ENCODE measurements around the gene COG4. TPM values are rescaled to one million over a fixed set of nuclear protein-coding genes. Genes with fewer than 3 reads are reported as not detected.
"Not testable (repeated sequence)": the region's sequence is repeated elsewhere in the genome, so short reads cannot be mapped to it uniquely, and the experiment has no call there.

COG4 gene
- total RNA-seq, 1 experiment from 2014 or later, result 46.2 TPM

DNA sequence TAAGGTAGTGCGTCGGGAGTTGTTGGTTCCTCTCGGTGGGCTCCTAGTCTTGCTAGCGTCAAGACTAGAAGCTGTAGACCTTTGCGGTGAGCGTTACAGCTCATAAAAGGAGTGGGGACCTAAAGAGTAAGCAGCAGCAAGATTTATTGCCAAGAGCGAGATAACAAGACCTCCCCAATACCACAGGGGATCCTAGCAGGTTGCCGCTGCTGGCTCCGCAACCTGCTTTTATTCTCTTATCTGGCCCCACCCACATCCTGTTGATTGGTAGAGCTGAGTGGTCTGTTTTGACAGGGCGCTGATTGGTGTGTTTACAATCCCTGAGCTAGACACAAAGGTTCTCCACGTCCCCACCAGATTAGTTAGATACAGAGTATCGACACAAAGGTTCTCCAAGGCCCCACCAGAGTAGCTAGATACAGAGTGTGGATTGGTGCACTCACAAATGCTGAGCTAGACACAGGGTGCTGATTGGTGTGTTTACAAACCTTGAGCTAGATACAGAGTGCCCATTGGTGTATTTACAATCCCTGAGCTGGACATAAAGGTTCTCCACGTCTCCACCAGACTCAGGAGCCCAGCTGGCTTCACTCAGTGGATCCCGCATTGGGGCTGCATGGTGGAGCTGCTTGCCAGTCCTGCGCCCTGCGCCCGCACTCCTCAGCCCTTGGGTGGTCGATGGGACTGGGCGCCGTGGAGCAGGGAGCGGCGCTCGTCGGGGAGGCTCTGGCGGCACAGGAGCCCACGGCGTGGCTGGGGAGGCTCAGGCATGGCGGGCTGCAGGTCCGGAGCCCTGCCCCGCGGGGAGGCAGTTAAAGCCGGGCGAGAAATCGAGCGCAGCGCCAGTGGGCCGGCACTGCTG, 73.0 kb downstream of the COG4 start:
- in situ Hi-C loops (cut with HindIII; ENCODE audit: low pct_unique_long_range_greater_than_20kb, low sequenced_read_pairs); DNase-seq (ENCODE audit: low read depth, low spot score): not testable (repeated sequence)

- in situ Hi-C loops (cut with HindIII; ENCODE audit: low pct_unique_long_range_greater_than_20kb, low sequenced_read_pairs), result no loop called here
- no peak for DNase-seq (ENCODE audit: low read depth, low spot score)
These were observed 75.3 kb downstream of the COG4 start for GRCh38 chr16:70448075-70448474.

GRCh38 chr16:70444249-70445063, 78.9 kb downstream of the COG4 start:
- in situ Hi-C loops (cut with HindIII; ENCODE audit: low pct_unique_long_range_greater_than_20kb, low sequenced_read_pairs), result no loop called here

DNA sequence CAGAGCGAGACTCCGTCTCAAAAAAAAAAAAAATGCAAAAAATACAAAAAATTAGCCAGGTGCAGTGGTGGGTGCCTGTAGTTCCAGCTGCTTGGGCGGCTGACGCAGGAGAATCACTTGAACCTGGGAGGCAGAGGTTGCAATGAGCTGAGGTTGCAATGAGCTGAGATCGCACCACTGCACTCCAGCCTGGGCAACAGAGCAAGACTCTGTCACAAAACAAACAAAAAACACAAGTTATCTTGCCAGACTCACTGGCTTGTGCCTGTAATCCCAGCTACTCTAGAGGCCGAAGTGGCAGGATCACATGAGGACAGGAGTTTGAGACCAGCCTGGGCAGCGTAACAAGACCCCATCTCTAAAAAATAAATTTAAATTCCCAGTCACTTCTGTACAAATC, 81.0 kb downstream of the COG4 start:
- DNase-seq (ENCODE audit: low read depth, low spot score), result no peak
- in situ Hi-C loops (cut with HindIII; ENCODE audit: low pct_unique_long_range_greater_than_20kb, low sequenced_read_pairs), result no loop called here

More at GRCh38 chr16:70444249-70445063, 78.9 kb downstream of the COG4 start:
- peak; percentile 60 for DNase-seq (ENCODE audit: low read depth, low spot score)

GRCh38 chr16:70441406-70441990, 81.9 kb downstream of the COG4 start:
- peak; percentile 79 for DNase-seq (ENCODE audit: low read depth, low spot score)
- in situ Hi-C loops (cut with HindIII; ENCODE audit: low pct_unique_long_range_greater_than_20kb, low sequenced_read_pairs), result no loop called here

GRCh38 chr16:70440009-70440692, 83.2 kb downstream of the COG4 start:
- DNase-seq (ENCODE audit: low read depth, low spot score), result no peak
- in situ Hi-C loops (cut with HindIII; ENCODE audit: low pct_unique_long_range_greater_than_20kb, low sequenced_read_pairs), result no loop called here

DNA sequence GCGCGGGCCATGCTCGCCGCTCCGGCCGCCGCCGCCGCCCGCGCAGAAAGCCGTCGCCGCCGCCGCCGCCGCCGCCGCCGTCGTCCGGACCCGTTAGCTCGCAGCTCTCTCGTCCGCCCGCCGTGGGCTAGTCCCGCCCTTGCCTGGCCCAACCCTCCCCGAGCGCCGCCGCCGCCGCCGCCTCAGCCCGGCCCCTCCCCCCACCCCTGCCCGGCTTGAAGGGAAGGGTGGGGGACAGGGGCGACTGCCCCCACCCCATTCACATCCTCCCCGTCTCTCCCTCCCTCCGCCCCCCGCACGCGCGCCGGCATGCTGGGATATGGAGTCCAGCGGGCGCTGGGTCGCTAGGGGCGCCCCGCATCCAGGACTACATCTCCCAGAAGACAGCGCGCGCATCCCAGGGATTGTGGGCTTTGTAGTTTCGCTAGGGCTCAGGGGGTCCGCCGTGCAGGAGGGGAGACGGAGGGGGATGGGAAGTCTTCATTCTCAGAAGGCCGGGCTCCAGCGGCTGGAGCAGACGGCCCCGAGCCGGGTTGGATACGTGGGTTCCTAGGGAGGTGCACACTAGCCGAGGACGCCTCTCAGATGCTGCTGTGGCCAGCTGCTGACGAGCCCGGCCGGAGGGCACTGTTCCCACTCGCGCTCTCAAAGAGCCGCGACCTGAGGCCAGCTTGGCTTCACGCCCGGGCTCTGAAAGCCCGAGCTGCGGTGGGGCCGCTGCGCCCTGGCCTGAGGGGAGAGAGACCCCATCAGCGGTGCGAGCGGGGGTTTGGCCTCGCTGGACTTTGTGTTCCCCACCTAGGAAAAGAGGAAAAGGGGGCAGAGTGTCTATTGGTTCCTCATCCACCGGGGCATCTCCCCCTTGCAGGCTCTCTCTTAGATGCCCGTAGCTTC, 84.1 kb downstream of the COG4 start, which contains the start of gene ST3GAL2:
ST3GAL2 (minus strand) TSS at position 132 of the 894 bp plus-strand sequence. CDS start 40,570 bp downstream, outside the sequence.
- DNase-seq (ENCODE audit: low read depth, low spot score), result peak; percentile 92
- in situ Hi-C loops (cut with HindIII; ENCODE audit: low pct_unique_long_range_greater_than_20kb, low sequenced_read_pairs), result no loop called here

DNA sequence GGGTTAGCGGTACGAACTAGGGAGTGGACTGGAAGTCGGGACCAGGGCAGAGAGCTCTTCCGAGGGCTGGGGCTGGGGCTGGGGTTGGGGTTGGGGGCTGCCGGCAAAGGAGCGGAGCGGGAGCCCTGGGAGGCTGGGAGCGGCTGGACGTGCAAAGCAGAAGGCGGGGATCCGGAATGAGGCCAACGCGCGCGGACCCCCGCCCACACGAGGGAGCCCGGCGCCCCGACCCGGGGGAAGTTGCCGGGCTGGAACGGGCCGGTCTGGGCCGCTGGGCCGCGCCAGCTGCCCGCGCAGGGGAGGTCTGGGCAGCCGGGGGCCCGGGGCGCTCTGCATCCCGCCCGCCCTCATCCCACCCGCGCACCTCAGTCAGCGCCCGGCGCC, 84.8 kb downstream of the COG4 start:
- DNase-seq (ENCODE audit: low read depth, low spot score), result no peak
- in situ Hi-C loops (cut with HindIII; ENCODE audit: low pct_unique_long_range_greater_than_20kb, low sequenced_read_pairs), result no loop called here

DNA sequence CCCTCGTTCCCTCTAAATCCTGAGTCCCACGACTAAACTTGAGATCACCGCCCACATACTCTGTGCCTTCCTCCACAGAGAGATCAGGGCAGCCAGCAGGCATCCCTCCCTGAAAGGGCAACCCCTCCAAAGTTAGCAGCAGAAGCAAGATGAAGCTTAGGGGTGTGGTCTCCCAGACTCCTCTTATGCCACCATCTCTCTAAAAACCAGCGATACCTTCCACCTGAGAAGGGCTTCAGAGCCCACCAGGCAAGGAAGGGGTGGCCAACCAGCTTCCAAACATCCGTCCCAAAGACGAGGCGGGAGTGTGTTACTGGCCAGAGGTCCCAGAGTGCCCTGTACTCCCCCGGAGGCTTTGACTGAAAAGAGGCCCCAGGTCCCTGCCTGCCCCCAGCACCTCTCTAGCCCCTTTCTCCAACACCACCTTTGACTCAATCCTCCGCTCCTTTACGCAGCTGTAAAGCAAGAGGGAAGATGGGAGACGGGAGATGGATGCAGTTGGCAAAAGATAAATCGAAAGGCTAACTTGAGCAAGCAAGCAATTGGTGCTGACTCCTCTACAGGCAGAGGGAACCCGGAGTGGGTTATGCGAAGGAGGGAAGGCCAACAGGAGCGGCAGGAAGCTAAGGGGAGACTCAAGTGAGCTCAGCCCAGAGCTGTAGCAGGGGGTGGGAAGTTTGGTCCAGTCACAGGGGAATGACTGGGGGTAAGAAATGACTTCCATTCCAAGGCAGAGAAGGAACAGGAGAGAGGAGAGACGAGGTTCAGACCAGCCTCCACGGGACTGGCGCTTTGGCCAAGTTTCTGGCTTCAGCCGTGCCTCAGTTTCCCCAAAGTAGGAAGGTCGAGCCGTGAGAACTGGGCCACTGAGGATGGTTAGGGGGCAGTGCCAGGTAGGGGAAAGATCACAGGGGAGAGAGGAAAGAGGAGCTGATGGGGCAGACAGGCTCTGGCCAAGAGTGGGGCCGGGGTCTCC, 85.5 kb downstream of the COG4 start:
- in situ Hi-C loops (cut with HindIII; ENCODE audit: low pct_unique_long_range_greater_than_20kb, low sequenced_read_pairs), result no loop called here
- DNase-seq (ENCODE audit: low read depth, low spot score), result no peak

- DNase-seq (ENCODE audit: low read depth, low spot score), result no peak
- in situ Hi-C loops (cut with HindIII; ENCODE audit: low pct_unique_long_range_greater_than_20kb, low sequenced_read_pairs), result no loop called here
These were observed 86.3 kb downstream of the COG4 start for GRCh38 chr16:70437017-70437581.

- in situ Hi-C loops (cut with HindIII; ENCODE audit: low pct_unique_long_range_greater_than_20kb, low sequenced_read_pairs), result no loop called here
- DNase-seq (ENCODE audit: low read depth, low spot score), result no peak
These were observed 88.7 kb downstream of the COG4 start for GRCh38 chr16:70434484-70435260.

- in situ Hi-C loops (cut with HindIII; ENCODE audit: low pct_unique_long_range_greater_than_20kb, low sequenced_read_pairs), result no loop called here
- no peak for DNase-seq (ENCODE audit: low read depth, low spot score)
These were observed 89.8 kb downstream of the COG4 start for GRCh38 chr16:70433458-70434103.

DNA sequence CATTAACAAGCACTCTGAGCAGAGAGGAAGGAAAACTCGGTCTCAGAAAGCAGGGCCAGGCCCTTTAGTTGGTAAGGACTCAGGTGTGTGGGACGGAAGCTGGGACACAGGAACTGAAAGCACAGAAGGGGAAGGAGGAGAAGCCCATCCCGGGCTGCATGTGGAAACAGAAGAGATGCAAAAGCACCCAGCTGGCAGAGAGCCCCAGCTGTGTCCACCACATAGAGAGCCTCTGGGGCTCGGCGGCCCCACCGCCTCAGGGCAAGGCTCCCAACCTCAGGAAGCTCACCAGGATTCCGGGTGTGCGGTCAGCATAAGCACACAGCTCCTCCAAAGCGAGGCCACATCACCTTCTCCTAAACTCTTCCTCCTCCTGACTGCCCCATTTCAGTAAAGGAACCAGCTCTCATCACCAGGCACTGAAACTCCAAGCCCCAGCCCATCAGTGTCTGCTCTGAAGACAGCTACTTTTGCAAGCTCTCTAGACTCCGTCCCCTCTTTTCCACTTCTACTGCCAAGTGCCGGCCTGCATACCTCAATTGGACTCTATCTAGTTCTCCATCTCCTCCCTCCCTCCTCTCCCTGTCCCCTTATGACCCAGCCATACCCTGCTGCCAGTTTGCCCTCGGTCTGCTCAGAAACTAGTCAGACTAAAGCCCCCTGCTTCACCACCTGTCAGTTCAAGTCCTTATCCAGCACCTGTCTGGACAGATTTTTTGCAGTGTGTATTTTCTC, 90.5 kb downstream of the COG4 start:
- DNase-seq (ENCODE audit: low read depth, low spot score), result no peak
- in situ Hi-C loops (cut with HindIII; ENCODE audit: low pct_unique_long_range_greater_than_20kb, low sequenced_read_pairs), result no loop called here

DNA sequence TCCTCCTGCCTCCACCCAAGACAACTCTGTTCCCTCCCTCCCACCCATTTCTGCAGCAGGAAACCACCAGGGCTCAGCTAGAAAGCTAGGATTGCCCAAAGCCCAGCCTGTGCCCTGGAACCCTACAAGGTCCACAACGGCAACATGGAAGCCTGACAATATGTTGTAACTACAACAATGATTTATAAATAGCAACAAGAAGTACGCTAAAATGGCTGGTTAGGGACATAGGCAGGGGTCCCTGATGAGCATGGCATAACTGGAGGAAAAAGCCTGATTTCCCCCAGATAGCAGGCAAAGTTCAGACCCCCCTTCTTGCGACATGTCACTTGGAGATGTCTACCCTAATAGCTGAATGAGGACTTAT, 91.0 kb downstream of the COG4 start:
- in situ Hi-C loops (cut with HindIII; ENCODE audit: low pct_unique_long_range_greater_than_20kb, low sequenced_read_pairs), result no loop called here

More for the DNA sequence above, 91.0 kb downstream of the COG4 start:
- DNase-seq (ENCODE audit: low read depth, low spot score), result no peak

Measured in SK-MEL-5 (cell line).